Smooth muscle cell (in vitro differentiated cells): ENCODE results near the gene GRIA1. TPM values are rescaled to one million over a fixed set of nuclear protein-coding genes. Genes with fewer than 3 reads are reported as not detected.

Experiments
- DNase-seq: peaks from one replicate; lab custom pipeline; 2025; ENCODE audit not compliant: unreplicated experiment; lab: John Stamatoyannopoulos, UW
- H2AFZ ChIP-seq: fragments of 200-600 bp; sonication (generic); 2 replicates; pipeline ENCODE4 v1.6.0; 2016; ENCODE audit warnings: antibody characterized with exemption, low read depth, mild to moderate bottlenecking
- H3F3A ChIP-seq: fragments of 200-600 bp; sonication (generic); 2 replicates; pipeline ENCODE4 v1.6.0; 2017; ENCODE audit warnings: antibody characterized with exemption, low read depth
- H3K27ac ChIP-seq: fragments of 200-600 bp; sonication (generic); 2 replicates; pipeline ENCODE4 v1.5.1; 2016; ENCODE audit warnings: low read depth, mild to moderate bottlenecking
- H3K27me3 ChIP-seq: fragments of 200-600 bp; sonication (generic); 2 replicates; pipeline ENCODE4 v1.6.1; 2016; ENCODE audit warnings: low read depth, mild to moderate bottlenecking
- H3K36me3 ChIP-seq: fragments of 200-600 bp; sonication (generic); 2 replicates; pipeline ENCODE4 v1.5.1; 2016; ENCODE audit warnings: low read depth
- H3K4me1 ChIP-seq: fragments of 200-600 bp; sonication (generic); 2 replicates; pipeline ENCODE4 v1.5.1; 2016; ENCODE audit warnings: low read depth
- H3K4me2 ChIP-seq: fragments of 200-600 bp; sonication (generic); 2 replicates; pipeline ENCODE4 v1.6.0; 2016; ENCODE audit warnings: mild to moderate bottlenecking
- H3K4me3 ChIP-seq: fragments of 200-600 bp; sonication (generic); 2 replicates; pipeline ENCODE4 v1.5.1; 2016; ENCODE audit warnings: mild to moderate bottlenecking
- H3K79me2 ChIP-seq: fragments of 200-600 bp; sonication (generic); 2 replicates; pipeline ENCODE4 v1.6.0; 2016; ENCODE audit warnings: low read depth, mild to moderate bottlenecking
- H3K9ac ChIP-seq: fragments of 200-600 bp; sonication (generic); 2 replicates; pipeline ENCODE4 v1.6.0; 2016; ENCODE audit warnings: low read depth
- H3K9me3 ChIP-seq: fragments of 200-600 bp; sonication (generic); replicated peaks from 2 replicates; pipeline ENCODE4 v1.5.1; 2016; ENCODE audit warnings: low read depth
- H4K20me1 ChIP-seq: fragments of 200-600 bp; sonication (generic); 2 replicates; pipeline ENCODE4 v1.6.0; 2016; ENCODE audit warnings: low read depth
- WGBS: methylation state at CpG from one replicate; pipeline ENCODE4 v1.1.7; 2016; ENCODE audit warnings: low lambda C conversion rate; 5-methylcytosine and 5-hydroxymethylcytosine counted together
- polyA plus RNA-seq: library from polyadenylated mRNA; unstranded; fragments of >200 nt; fragmentation: Nextera tagmentation; extraction: Ambion mirVana; gene quantifications from 2 replicates; pipeline ENCODE4 v1.2.1, GENCODE V29; 2016
- total RNA-seq: library from RNA; depleted of rRNA; stranded (reverse); fragments of >200 nt; gene quantifications from 2 replicates; pipeline ENCODE4 v1.2.3, GENCODE V29; 2014
- TF ChIP-seq, protein P1 (sequence below): fragments of 200-600 bp; sonication (generic); IDR thresholded peaks from 2 replicates; pipeline ENCODE4 v1.5.1; 2017; ENCODE audit warnings: borderline replicate concordance, mild to moderate bottlenecking, antibody characterized with exemption; ENCODE audit not compliant: insufficient read depth, poor library complexity, severe bottlenecking

Gene GRIA1
- total and polyA plus RNA-seq, 2 experiments from 2014 or later, result 0.17 to 0.94 TPM

DNA sequence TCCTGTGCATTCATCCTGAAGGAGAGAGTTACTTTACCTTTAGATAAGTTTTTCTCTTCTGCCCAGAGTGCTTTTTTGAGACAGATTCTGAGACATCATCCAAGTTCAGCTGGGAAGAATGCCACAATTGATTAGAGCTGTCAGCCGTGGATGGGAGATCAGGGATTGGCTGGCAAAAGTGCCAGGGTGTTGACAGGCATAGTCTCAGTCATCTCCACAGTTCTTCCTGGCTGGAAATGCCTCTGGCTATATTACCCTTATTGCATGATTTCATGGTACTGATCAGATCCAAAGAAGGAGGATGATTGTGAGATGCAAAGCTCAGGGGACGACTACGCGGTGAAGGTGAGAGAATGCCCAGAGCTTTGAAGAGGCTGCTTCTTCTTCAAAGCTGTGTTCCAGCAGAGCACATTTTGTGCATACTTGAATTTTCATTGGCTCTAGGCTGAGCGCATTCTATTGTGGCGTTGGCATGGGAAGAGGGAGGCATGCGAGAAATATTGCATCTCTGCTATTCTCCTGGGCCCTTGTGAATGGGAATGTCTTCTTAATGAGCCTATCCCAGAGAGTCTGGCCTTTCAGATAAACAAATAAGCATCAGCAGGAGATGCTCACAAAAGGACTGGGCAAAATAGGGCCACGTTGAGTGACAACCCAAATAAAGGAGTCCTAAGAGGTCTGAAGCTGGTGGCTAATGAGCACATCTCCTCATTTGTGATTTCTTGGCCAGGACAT, 82.1 kb downstream of the GRIA1 start:
- Histone ChIP-seq H3K27ac (no peak overlapping the region), H2AFZ (no peak overlapping the region), H3K4me1 (no peaks in the 10 kb centered on the region), H3F3A (no peaks in the 10 kb centered on the region), H4K20me1 (no peaks in the 10 kb centered on the region), H3K9me3 (no peaks in the 10 kb centered on the region), H3K9ac (no peak overlapping the region), H3K4me3 (no peak overlapping the region), H3K27me3 (no peaks in the 10 kb centered on the region), H3K4me2 (no peak overlapping the region), H3K79me2 (no peaks in the 10 kb centered on the region), H3K36me3 (no peaks in the 10 kb centered on the region)
- TF ChIP-seq, protein P1, sequence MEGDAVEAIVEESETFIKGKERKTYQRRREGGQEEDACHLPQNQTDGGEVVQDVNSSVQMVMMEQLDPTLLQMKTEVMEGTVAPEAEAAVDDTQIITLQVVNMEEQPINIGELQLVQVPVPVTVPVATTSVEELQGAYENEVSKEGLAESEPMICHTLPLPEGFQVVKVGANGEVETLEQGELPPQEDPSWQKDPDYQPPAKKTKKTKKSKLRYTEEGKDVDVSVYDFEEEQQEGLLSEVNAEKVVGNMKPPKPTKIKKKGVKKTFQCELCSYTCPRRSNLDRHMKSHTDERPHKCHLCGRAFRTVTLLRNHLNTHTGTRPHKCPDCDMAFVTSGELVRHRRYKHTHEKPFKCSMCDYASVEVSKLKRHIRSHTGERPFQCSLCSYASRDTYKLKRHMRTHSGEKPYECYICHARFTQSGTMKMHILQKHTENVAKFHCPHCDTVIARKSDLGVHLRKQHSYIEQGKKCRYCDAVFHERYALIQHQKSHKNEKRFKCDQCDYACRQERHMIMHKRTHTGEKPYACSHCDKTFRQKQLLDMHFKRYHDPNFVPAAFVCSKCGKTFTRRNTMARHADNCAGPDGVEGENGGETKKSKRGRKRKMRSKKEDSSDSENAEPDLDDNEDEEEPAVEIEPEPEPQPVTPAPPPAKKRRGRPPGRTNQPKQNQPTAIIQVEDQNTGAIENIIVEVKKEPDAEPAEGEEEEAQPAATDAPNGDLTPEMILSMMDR, result no peak
- no peak for DNase-seq
- 83% methylated on average over 8 of the region's 8 CpGs for WGBS

DNA sequence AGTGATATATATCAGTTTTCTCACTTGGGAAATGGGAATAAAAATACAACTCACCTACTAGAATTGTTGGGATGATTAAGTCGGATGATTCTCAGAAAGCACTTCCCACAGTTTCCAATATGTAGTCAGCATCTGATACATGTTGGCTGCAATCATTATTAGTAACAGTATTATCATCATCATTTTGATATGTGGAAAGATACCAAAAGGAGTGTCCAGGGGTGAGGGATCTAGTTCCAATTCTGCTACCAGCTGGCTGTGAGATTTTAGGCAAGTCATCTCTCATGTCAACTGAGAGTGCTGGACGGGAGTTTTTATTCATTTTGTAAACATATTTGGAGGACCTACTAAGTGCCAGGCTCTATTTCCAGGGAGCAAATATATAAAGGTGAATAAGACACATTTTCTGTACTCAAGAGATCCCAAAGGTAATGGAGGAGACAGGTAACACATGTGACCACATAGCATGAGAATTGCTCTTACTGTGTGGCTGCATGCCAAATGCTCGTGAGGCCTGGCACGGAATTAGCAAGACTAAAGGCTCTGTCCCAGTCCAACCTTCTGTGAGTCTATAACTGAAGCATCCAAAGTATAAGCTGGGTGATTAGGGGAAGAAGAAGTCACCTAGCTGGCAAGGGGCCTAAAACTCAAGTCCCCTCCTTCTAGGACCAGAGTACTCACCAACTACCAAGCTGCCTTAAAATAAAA, 83.0 kb downstream of the GRIA1 start:
- Histone ChIP-seq H3K27ac (no peak overlapping the region), H3K4me2 (no peak overlapping the region)

DNA sequence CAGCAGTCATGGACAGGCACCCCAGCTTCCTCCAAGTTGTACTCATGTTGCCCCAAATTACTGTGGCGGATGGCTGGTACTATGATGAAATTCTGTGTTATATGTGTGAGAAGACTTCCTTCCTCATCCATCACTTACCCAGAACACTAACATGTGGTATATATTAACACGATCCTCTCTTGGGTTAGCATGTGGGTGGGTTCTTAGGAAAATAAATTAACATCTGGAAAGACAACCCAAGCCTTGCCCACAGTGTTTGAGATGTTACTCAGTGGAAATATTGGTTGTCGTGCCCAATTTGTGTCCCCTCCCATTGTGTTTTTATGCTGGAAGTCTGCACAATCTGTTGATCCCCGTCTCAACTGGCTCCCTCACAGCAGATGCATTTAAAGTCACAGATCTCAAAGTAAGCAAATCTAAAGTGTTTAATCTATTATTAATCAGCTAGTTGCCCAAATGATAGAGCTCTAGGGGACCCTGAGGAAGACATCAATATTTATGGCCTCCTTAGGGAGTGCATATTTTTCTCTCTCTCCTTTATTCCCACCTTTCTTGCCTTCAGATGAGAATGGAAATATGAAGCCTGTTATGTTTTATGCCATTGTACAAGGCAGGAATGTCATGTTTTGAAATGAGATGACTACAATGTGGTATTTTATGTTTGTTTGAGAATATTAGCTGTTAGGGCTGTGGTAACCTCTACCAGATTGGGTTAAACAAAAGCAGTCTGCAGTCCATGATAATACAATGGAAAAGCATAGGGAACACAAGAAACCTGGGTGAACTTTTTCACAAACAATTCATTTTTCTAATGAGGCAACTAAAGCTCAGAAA, 93.9 kb downstream of the GRIA1 start:
- TF ChIP-seq, protein P1, result no peak
- 61% methylated on average over 4 of the region's 4 CpGs for WGBS
- Histone ChIP-seq H3K4me3 (no peak overlapping the region), H4K20me1 (no peaks in the 10 kb centered on the region), H3K9me3 (no peaks in the 10 kb centered on the region), H3K27me3 (no peaks in the 10 kb centered on the region), H3K4me1 (no peaks in the 10 kb centered on the region), H2AFZ (no peak overlapping the region), H3F3A (no peaks in the 10 kb centered on the region), H3K4me2 (no peak overlapping the region), H3K9ac (no peak overlapping the region), H3K36me3 (no peaks in the 10 kb centered on the region), H3K79me2 (no peaks in the 10 kb centered on the region), H3K27ac (no peak overlapping the region)
- no peak for DNase-seq

More for the DNA sequence above, 83.0 kb downstream of the GRIA1 start:
- no peak overlapping the region for H2AFZ ChIP-seq
- no peaks in the 10 kb centered on the region for H3K27me3 ChIP-seq
- WGBS, result 86% methylated on average over 4 of the region's 4 CpGs
- no peaks in the 10 kb centered on the region for H3K9me3 ChIP-seq
- no peaks in the 10 kb centered on the region for H3K4me1 ChIP-seq
- no peak overlapping the region for H3K4me3 ChIP-seq
- DNase-seq, result no peak
- no peaks in the 10 kb centered on the region for H4K20me1 ChIP-seq
- H3K9ac ChIP-seq, result no peak overlapping the region
- no peaks in the 10 kb centered on the region for H3F3A ChIP-seq
- no peaks in the 10 kb centered on the region for H3K36me3 ChIP-seq
- TF ChIP-seq, protein P1, result no peak
- H3K79me2 ChIP-seq, result no peaks in the 10 kb centered on the region
